ENCODE data around the gene CUX1. TPM values are rescaled to one million over a fixed set of nuclear protein-coding genes. Genes with fewer than 3 reads are reported as not detected.

Gene CUX1
- total and polyA plus RNA-seq, 2 of the 13 experiments (the other 11 are each of a cell fraction or from before 2014, with no cell fraction given): 13.7 to 14.9 TPM

- TF ChIP-seq ZNF337 (CRISPR knock-in tag; IDR thresholded peaks at IDR 0.05; ENCODE audit: borderline replicate concordance, low read depth) (no peak), XRCC5 (optimal IDR thresholded peaks at IDR 0.05; ENCODE audit: low read length) (no peak)
Observed at GRCh38 chr7:102232611-102233286, 415.3 kb downstream of the CUX1 start (continued).

- Histone ChIP-seq H3K4me3 (replicated peaks in 1 of 3; ENCODE audit: insufficient read depth in 1 of 3, low read depth in 2 of 3, low read length in 3 of 3) (no peak overlapping the region), H4K20me1 (ENCODE audit: insufficient read depth, low read length) (no peaks in the 10 kb centered on the region), H3K27me3 (ENCODE audit: control insufficient read depth in 1 of 2, insufficient read depth in 2 of 2, low read length in 2 of 2) (no peaks in the 10 kb centered on the region), H3K9ac (ENCODE audit: insufficient read depth, low read depth, low read length) (no peak overlapping the region), H3K79me2 (ENCODE audit: insufficient read depth, low read length) (no peaks in the 10 kb centered on the region), H3K4me1 (ENCODE audit: insufficient read depth, low read length) (peaks cover 7% of the 10 kb centered on the region; the same call in 1 of the 2 replicates), H3K27ac (ENCODE audit: extremely low read length, insufficient read depth, low read length) (no peak overlapping the region), H3K9me3 (ENCODE audit: low read length) (no peaks in the 10 kb centered on the region), H3K4me2 (ENCODE audit: low read depth, low read length) (no peak overlapping the region), H3K36me3 (replicated peaks in 1 of 2; ENCODE audit: control insufficient read depth in 1 of 2, insufficient read depth in 2 of 2, low read length in 2 of 2) (peaks cover 21 to 33% of the 10 kb centered on the region in 2 experiments; a peak in 4 of 5 replicates), H2AFZ (ENCODE audit: low read length) (no peak overlapping the region)
- TF ChIP-seq ZNF678 (CRISPR knock-in tag; IDR thresholded peaks at IDR 0.05) (no peak), FOXK1 (CRISPR knock-in tag; IDR thresholded peaks at IDR 0.05; ENCODE audit: borderline replicate concordance, low read depth) (no peak), HMG20B (CRISPR knock-in tag; conservative IDR thresholded peaks at IDR 0.05) (no peak)
- ATAC-seq (no peak), DNase-seq (ENCODE audit: low spot score) (no peak), FAIRE-seq (no peak)
- BruUV-seq (replicated peaks): no TSS peak
- intact Hi-C loops (cut with micrococcal nuclease; ENCODE audit: unreplicated experiment): loop anchor here (10.0 kb wide), 2 partner anchors 79 to 689 kb away; no protein-coding TSS in a partner anchor
- 93% methylated on average over 12 of the region's 12 CpGs for WGBS (ENCODE audit: low lambda C conversion rate)
- ChIA-PET POLR2A (no interaction called here), CTCF (ENCODE audit: low intra/inter-chr PET ratio, low total read pairs) (no interaction called here)
- in situ Hi-C loops (cut with HindIII; ENCODE audit: extremely low pct_ligation_motif_present, low pct_unique_long_range_greater_than_20kb): no loop called here
Observed at GRCh38 chr7:102234131-102234530, 416.7 kb downstream of the CUX1 start.
